ENCODE results near the gene SMOC2.

Gene SMOC2

GRCh38 chr6:168427184-168427583, 13.8 kb upstream of the SMOC2 start:
- Mint-ChIP-seq H3K4me3 (no peak overlapping the region), H3K27ac (no peak overlapping the region), H3K36me3 (ENCODE audit: low read depth) (no peaks in the 10 kb centered on the region), H3K4me1 (no peaks in the 10 kb centered on the region), H3K9me3 (no peaks in the 10 kb centered on the region), H3K27me3 (ENCODE audit: low read depth, poor library complexity) (peaks cover 10% of the 10 kb centered on the region)
- TF ChIP-seq CTCF (IDR thresholded peaks at IDR 0.05) = no peak
- DNase-seq = no peak

GRCh38 chr6:168428052-168428826, 12.7 kb upstream of the SMOC2 start:
- no peaks in the 10 kb centered on the region for H3K4me1 Mint-ChIP-seq
- H3K36me3 Mint-ChIP-seq (ENCODE audit: low read depth) = no peaks in the 10 kb centered on the region
- H3K27ac Mint-ChIP-seq = no peak overlapping the region
- no peak overlapping the region for H3K4me3 Mint-ChIP-seq
- TF ChIP-seq CTCF (IDR thresholded peaks at IDR 0.05) = no peak
- H3K27me3 Mint-ChIP-seq (ENCODE audit: low read depth, poor library complexity) = peaks cover 12% of the 10 kb centered on the region
- no peak for DNase-seq
- no peaks in the 10 kb centered on the region for H3K9me3 Mint-ChIP-seq

- TF ChIP-seq CTCF (IDR thresholded peaks at IDR 0.05) = no peak
- Mint-ChIP-seq H3K9me3 (no peaks in the 10 kb centered on the region), H3K4me1 (peaks cover 5% of the 10 kb centered on the region), H3K36me3 (ENCODE audit: low read depth) (no peaks in the 10 kb centered on the region), H3K27ac (no peak overlapping the region), H3K27me3 (ENCODE audit: low read depth, poor library complexity) (peaks cover 12% of the 10 kb centered on the region), H3K4me3 (no peak overlapping the region)
- DNase-seq = no peak
These were observed 12.1 kb upstream of the SMOC2 start for GRCh38 chr6:168428863-168429262.

GRCh38 chr6:168432196-168432595, 8.8 kb upstream of the SMOC2 start:
- H3K27ac Mint-ChIP-seq = no peak overlapping the region

GRCh38 chr6:168433898-168434297, 7.1 kb upstream of the SMOC2 start:
- no peak overlapping the region for H3K4me3 Mint-ChIP-seq
- no peak for TF ChIP-seq CTCF (IDR thresholded peaks at IDR 0.05)
- DNase-seq = no peak
- H3K27ac Mint-ChIP-seq = no peak overlapping the region
- peaks cover 18% of the 10 kb centered on the region for H3K4me1 Mint-ChIP-seq
- no peaks in the 10 kb centered on the region for H3K36me3 Mint-ChIP-seq (ENCODE audit: low read depth)
- H3K27me3 Mint-ChIP-seq (ENCODE audit: low read depth, poor library complexity) = peaks cover 49% of the 10 kb centered on the region
- H3K9me3 Mint-ChIP-seq = peaks cover 15% of the 10 kb centered on the region

More at GRCh38 chr6:168432196-168432595, 8.8 kb upstream of the SMOC2 start:
- TF ChIP-seq CTCF (IDR thresholded peaks at IDR 0.05) = no peak
- H3K9me3 Mint-ChIP-seq = peaks cover 15% of the 10 kb centered on the region
- peaks cover 18% of the 10 kb centered on the region for H3K4me1 Mint-ChIP-seq
- H3K27me3 Mint-ChIP-seq (ENCODE audit: low read depth, poor library complexity) = peaks cover 32% of the 10 kb centered on the region
- no peaks in the 10 kb centered on the region for H3K36me3 Mint-ChIP-seq (ENCODE audit: low read depth)
- no peak overlapping the region for H3K4me3 Mint-ChIP-seq
- DNase-seq = no peak

GRCh38 chr6:168434505-168434904, 6.5 kb upstream of the SMOC2 start:
- TF ChIP-seq CTCF (IDR thresholded peaks at IDR 0.05) = no peak
- Mint-ChIP-seq H3K27ac (no peak overlapping the region), H3K36me3 (ENCODE audit: low read depth) (no peaks in the 10 kb centered on the region), H3K4me3 (no peak overlapping the region), H3K9me3 (peaks cover 15% of the 10 kb centered on the region), H3K27me3 (ENCODE audit: low read depth, poor library complexity) (peaks cover 55% of the 10 kb centered on the region), H3K4me1 (peaks cover 18% of the 10 kb centered on the region)
- DNase-seq = no peak

Measured in nephron progenitor cell (in vitro differentiated cells).